K562 (cell line): ENCODE measurements around the gene STAT6. TPM values are rescaled to one million over a fixed set of nuclear protein-coding genes. Genes with fewer than 3 reads are reported as not detected.
A peak's percentile ranks its signal among the peaks of the same experiment; 100 is the strongest.

Source experiments
- ATF6 ChIP-seq: sonication (generic); formaldehyde crosslinking; IDR thresholded peaks from 2 replicates; pipeline ENCODE4 v1.4.0; 2020; ENCODE audit warnings: mild to moderate bottlenecking, missing genetic modification reagents
- FIP1L1 ChIP-seq: fragments of 200-400 bp; formaldehyde crosslinking; IDR thresholded peaks from 2 replicates; pipeline ENCODE4 v1.6.1; 2018; ENCODE audit warnings: mild to moderate bottlenecking, low read depth, low read length; ENCODE audit not compliant: poor library complexity, severe bottlenecking
- HNRNPH1 ChIP-seq: fragments of 200-400 bp; formaldehyde crosslinking; optimal IDR thresholded peaks from 2 replicates; pipeline ENCODE3; 2017; ENCODE audit warnings: low read depth, mild to moderate bottlenecking, low read length, moderate library complexity
- MYC ChIP-seq, 2 experiments: fragments of 250-450 bp in 1 of 2; sonication (Bioruptor Pico) in 1 of 2; IDR thresholded peaks; 2 replicates each; pipeline versions ENCODE4 v1.5.1 to v1.6.1; 2012 to 2021; ENCODE audit warnings: low read depth in 2 of 2, borderline replicate concordance in 1 of 2, improper control_type of control experiment in 1 of 2, low read length in 1 of 2, mild to moderate bottlenecking in 1 of 2, moderate library complexity in 1 of 2
- MYNN ChIP-seq, 2 experiments: sonication (generic); formaldehyde crosslinking in 1 of 2; IDR thresholded peaks; 2 replicates each; pipeline versions ENCODE4 v1.5.0 to v1.6.1; 2016 to 2020; ENCODE audit warnings: antibody characterized with exemption in 1 of 2, missing genetic modification reagents in 1 of 2
- NFXL1 ChIP-seq: fragments of 450-650 bp; formaldehyde crosslinking; IDR thresholded peaks from 2 replicates; pipeline ENCODE4 v1.4.0; 2021; ENCODE audit warnings: mild to moderate bottlenecking
- PTBP1 ChIP-seq: fragments of 200-400 bp; formaldehyde crosslinking; IDR thresholded peaks from 2 replicates; pipeline ENCODE4 v1.6.1; 2017; ENCODE audit warnings: low read depth, low read length
- RCOR1 ChIP-seq, 2 experiments: IDR thresholded peaks; 2 replicates each; pipeline ENCODE4 v1.6.1; 2012; ENCODE audit warnings: low read depth in 2 of 2, low read length in 2 of 2, borderline replicate concordance in 1 of 2, improper control_type of control experiment in 1 of 2
- TRIM25 ChIP-seq: fragments of 450-650 bp; IDR thresholded peaks from 2 replicates; pipeline ENCODE4 v1.7.0; 2016; ENCODE audit warnings: borderline replicate concordance
- ZNF175 ChIP-seq: fragments of 200-800 bp; sonication (Bioruptor generic); IDR thresholded peaks from 2 replicates; pipeline ENCODE4 v1.6.1; 2016; ENCODE audit warnings: low read depth, mild to moderate bottlenecking, missing genetic modification characterization, missing compliant biosample characterization
- polyA plus RNA-seq, 8 experiments: library from polyadenylated mRNA; depleted of rRNA in 4 of 8; stranded (reverse) in 5 of 8; unstranded in 3 of 8; fragments of >200 nt; fragmentation: Nextera tagmentation in 2 of 8; fragmentation: Illumina TruSeq in 1 of 8; extraction: Ambion mirVana in 2 of 8; extraction: Trizol in 1 of 8; gene quantifications; 2 replicates each; pipeline versions ENCODE4 v1.2.1 to v1.2.3, GENCODE V29; 2011 to 2014; ENCODE audit warnings: inconsistent platforms in 1 of 8, missing spikeins in 1 of 8
- total RNA-seq, 7 experiments: library from RNA; depleted of rRNA in 6 of 7; stranded (reverse); fragments of >200 nt in 6 of 7; fragmentation: Illumina TruSeq in 2 of 7; extraction: Trizol in 2 of 7; gene quantifications; 2 replicates each; pipeline versions ENCODE4 v1.2.1 to v1.2.3, GENCODE V29; 2011 to 2021; ENCODE audit warnings: low replicate concordance in 1 of 7
- TF ChIP-seq, protein P1 (sequence below): fragments of 450-650 bp; IDR thresholded peaks from 2 replicates; pipeline ENCODE4 v1.6.1; 2017; ENCODE audit warnings: antibody characterized with exemption, mild to moderate bottlenecking
- TF ChIP-seq, protein P2 (sequence below): fragments of 250-450 bp; sonication (Bioruptor Pico); IDR thresholded peaks from 2 replicates; pipeline ENCODE4 v1.5.1; 2021; ENCODE audit warnings: mild to moderate bottlenecking
- TF ChIP-seq, protein P3 (sequence below): fragments of 450-650 bp; conservative IDR thresholded peaks from 2 replicates; pipeline ENCODE4 v1.6.1; 2016; ENCODE audit warnings: missing genetic modification characterization, low read depth, mild to moderate bottlenecking, control low read depth, missing compliant biosample characterization

STAT6 gene
- total and polyA plus RNA-seq, 9 of the 15 experiments (the other 6 are each of a cell fraction or from before 2014, with no cell fraction given): 2.4 to 49.5 (median 26.5) TPM

DNA sequence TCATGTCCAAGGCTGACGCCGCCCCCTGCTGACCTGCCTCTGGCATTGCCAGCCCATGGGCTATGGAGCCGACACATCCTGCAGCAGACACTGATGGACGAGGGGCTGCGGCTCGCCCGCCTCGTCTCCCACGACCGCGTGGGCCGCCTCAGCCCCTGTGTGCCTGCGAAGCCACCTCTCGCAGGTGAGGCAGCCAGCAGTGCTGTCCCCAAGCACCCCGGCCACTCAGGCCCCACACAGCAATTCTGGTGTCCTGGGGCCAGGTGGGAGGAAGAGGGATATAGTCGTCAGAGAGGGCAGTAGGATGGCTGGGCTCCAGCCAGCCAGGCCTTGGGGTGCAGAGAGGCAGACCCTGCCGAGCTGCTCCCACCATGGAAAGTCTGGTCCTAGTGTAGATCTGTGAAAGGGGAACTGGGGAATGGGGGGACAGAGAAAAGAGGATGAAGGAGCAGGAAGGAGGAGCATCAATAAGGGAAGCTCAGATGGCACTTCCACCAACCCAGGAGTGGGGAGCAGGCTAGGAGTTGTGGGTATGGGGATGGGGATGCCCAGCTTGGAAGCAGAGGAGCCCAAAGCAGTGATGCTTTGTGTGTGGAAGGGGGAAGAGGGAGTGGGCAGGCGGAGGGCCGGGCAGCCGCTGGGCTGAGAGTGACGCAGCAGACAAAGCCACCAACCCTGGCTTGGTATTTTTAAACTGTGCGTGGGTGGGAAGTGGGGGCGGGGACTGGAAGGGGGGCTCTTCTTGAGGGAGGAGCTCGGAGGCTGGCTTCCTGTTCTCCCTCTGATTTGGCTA is 17.6 kb downstream of the STAT6 start (continued):
- TF ChIP-seq HNRNPH1 (no peak), MYNN (IDR thresholded peaks at IDR 0.05) (peak; percentile 54; the same call in 1 of the 2 replicates), MYNN (CRISPR knock-in tag; IDR thresholded peaks at IDR 0.05) (no peak), PTBP1 (no peak), FIP1L1 (no peak), NFXL1 (no peak), MYC (IDR thresholded peaks at IDR 0.05; ENCODE audit: low read depth, low read length) (peak; percentile 30; the same call in 1 of the 2 replicates), MYC (CRISPR knock-in tag; IDR thresholded peaks at IDR 0.05; ENCODE audit: borderline replicate concordance, low read depth) (no peak), ZNF175 (no peak), TRIM25 (no peak), ATF6 (CRISPR knock-in tag) (no peak), RCOR1 (IDR thresholded peaks at IDR 0.05; ENCODE audit: borderline replicate concordance in 1 of 2, low read depth in 2 of 2, low read length in 2 of 2) (peak in 1 of 2 experiments; percentile 36; a peak in 1 of 4 replicates)
- TF ChIP-seq, protein P1, sequence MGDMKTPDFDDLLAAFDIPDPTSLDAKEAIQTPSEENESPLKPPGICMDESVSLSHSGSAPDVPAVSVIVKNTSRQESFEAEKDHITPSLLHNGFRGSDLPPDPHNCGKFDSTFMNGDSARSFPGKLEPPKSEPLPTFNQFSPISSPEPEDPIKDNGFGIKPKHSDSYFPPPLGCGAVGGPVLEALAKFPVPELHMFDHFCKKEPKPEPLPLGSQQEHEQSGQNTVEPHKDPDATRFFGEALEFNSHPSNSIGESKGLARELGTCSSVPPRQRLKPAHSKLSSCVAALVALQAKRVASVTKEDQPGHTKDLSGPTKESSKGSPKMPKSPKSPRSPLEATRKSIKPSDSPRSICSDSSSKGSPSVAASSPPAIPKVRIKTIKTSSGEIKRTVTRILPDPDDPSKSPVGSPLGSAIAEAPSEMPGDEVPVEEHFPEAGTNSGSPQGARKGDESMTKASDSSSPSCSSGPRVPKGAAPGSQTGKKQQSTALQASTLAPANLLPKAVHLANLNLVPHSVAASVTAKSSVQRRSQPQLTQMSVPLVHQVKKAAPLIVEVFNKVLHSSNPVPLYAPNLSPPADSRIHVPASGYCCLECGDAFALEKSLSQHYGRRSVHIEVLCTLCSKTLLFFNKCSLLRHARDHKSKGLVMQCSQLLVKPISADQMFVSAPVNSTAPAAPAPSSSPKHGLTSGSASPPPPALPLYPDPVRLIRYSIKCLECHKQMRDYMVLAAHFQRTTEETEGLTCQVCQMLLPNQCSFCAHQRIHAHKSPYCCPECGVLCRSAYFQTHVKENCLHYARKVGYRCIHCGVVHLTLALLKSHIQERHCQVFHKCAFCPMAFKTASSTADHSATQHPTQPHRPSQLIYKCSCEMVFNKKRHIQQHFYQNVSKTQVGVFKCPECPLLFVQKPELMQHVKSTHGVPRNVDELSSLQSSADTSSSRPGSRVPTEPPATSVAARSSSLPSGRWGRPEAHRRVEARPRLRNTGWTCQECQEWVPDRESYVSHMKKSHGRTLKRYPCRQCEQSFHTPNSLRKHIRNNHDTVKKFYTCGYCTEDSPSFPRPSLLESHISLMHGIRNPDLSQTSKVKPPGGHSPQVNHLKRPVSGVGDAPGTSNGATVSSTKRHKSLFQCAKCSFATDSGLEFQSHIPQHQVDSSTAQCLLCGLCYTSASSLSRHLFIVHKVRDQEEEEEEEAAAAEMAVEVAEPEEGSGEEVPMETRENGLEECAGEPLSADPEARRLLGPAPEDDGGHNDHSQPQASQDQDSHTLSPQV: 0 out of 2 replicates have a peak, but pooled peaks have one; percentile 23
- TF ChIP-seq, protein P2, sequence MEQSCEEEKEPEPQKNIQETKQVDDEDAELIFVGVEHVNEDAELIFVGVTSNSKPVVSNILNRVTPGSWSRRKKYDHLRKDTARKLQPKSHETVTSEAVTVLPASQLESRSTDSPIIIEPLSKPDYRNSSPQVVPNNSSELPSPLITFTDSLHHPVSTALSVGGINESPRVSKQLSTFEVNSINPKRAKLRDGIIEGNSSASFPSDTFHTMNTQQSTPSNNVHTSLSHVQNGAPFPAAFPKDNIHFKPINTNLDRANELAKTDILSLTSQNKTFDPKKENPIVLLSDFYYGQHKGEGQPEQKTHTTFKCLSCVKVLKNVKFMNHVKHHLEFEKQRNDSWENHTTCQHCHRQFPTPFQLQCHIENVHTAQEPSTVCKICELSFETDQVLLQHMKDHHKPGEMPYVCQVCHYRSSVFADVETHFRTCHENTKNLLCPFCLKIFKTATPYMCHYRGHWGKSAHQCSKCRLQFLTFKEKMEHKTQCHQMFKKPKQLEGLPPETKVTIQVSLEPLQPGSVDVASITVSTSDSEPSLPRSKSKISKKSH: no peak
- TF ChIP-seq, protein P3, sequence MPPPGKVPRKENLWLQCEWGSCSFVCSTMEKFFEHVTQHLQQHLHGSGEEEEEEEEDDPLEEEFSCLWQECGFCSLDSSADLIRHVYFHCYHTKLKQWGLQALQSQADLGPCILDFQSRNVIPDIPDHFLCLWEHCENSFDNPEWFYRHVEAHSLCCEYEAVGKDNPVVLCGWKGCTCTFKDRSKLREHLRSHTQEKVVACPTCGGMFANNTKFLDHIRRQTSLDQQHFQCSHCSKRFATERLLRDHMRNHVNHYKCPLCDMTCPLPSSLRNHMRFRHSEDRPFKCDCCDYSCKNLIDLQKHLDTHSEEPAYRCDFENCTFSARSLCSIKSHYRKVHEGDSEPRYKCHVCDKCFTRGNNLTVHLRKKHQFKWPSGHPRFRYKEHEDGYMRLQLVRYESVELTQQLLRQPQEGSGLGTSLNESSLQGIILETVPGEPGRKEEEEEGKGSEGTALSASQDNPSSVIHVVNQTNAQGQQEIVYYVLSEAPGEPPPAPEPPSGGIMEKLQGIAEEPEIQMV (tag): no peak
